ENCODE data around the gene STIM1. TPM values are rescaled to one million over a fixed set of nuclear protein-coding genes. Genes with fewer than 3 reads are reported as not detected.

STIM1 gene
- total RNA-seq = 51.0 TPM in 2 replicates

DNA sequence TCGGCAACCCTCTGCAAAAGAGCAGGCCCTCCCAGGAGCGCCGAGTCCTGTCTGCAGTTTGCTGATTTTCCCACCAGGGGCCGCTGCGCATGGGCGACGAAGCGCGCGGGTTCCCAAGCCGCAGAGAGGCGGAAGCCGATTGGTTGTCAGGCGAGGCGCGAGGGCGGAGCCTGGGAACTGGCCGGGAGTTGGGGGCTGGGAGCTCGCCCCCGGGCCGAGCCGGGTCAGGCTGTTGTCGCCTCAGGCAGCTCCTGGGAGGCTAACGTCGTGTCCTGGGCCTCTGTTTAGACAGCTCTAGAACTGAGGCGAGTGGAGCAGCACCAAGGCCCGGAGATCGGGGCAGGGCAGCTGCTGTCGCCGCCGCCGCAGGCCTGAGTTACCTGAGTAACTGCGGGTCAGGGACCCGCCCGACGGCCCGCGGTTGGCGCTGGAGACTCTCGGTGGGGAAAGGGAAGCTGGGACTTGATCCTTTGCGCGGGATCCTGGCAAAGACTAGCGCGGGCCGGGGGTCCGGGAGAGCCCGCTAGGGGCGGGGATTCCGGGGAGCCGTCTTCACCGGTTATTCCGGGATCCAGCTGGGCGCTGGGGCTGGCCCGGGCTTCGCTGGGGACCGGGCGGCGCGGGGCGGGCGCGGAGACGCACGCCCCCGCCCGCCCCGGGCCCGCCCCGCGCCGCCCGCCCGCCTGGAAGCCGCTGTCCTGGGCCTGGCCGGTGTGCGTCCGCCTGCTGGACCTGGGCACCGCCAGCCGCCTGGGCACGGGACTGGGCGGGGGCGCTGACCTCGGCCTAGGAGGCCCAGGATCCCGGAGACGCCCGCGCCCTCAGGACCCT lies at the start of gene STIM1:
Gene STIM1, plus strand, starts transcription at position 688 of the 831 bp plus-strand sequence. CDS start 607 bp downstream, outside the sequence.

DNA sequence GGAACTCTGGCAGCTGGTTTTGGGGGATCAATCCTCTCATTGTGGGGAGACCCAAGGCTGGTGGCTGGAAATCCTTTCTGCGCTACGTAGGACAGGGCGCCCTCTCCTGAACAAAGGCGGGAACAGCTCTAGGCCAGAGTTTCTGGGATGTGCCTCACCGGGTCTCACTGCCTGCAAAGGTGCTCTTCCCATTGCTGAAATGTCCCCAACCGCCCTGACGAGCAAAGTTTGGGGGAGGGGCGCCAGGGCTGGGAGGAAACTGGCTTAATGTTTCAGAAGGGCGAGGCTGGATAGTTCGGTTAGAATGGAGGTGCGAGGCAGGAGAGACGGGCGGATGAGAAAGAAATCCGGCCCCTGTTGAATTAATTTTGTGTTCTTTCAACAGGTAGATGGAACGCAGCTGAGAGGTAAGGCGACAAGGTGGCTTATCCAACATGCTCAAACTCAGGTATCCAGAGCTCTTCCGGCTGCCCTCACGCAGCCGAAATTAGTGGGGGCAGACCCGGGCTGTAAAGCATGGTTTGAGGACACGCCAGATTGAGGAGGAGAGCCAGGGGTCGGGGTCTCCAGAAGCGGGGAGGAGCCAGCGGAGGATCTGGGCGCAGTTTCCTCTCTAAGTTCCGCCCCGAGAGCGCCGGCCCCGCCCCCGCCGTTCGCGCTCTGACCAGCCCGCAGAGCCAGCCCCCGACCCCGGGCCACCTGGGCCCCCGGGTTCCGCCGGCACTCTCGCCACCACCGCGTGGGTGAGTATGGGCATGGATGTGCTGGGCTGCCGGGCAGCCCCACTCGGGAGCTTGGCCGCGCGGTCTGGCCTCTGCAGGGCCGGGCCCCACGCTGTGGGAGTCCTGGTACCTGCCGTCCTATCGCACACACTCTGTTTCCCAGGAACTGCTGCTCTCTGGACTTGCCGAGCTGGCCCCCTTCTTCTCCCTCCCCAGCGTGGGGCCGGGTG lies 47.3 kb upstream of the STIM1 start, which contains the start of gene PGAP2:
Gene PGAP2, plus strand, starts transcription at position 652 of the 952 bp plus-strand sequence. CDS start 2,700 bp downstream, outside the sequence.

DNA sequence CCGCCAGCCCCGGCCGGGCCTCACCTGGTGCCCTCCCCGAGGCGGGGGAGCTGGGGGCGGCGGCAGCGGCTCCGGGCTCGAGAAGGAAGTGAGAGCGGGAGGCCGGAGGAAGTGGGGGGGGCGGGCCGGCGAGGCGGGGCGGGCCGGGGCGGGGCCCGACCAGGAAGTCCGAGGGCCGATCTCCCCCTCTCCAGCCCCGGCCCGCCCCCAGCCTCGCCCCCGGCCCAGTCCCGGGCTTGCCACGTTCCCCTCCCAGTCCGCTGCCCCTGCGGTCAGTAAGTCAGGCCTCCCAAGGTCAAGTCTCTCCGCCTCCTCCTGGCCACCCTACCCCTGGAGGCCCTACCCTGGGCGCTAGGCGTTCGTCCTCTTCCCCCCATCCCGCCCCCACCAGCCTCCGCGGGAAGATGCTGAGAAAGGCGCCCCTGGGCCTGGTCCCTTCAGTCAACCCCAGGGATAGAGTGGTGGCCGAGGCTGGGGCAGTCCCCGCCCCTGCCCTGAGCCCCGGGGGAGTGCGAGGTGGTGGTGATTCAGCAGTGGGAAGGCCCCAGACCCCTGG lies 14.5 kb upstream of the STIM1 start, which contains the start of gene RHOG:
Gene RHOG, minus strand, starts transcription at position 90 of the 556 bp plus-strand sequence. CDS start 12,821 bp downstream, outside the sequence.

DNA sequence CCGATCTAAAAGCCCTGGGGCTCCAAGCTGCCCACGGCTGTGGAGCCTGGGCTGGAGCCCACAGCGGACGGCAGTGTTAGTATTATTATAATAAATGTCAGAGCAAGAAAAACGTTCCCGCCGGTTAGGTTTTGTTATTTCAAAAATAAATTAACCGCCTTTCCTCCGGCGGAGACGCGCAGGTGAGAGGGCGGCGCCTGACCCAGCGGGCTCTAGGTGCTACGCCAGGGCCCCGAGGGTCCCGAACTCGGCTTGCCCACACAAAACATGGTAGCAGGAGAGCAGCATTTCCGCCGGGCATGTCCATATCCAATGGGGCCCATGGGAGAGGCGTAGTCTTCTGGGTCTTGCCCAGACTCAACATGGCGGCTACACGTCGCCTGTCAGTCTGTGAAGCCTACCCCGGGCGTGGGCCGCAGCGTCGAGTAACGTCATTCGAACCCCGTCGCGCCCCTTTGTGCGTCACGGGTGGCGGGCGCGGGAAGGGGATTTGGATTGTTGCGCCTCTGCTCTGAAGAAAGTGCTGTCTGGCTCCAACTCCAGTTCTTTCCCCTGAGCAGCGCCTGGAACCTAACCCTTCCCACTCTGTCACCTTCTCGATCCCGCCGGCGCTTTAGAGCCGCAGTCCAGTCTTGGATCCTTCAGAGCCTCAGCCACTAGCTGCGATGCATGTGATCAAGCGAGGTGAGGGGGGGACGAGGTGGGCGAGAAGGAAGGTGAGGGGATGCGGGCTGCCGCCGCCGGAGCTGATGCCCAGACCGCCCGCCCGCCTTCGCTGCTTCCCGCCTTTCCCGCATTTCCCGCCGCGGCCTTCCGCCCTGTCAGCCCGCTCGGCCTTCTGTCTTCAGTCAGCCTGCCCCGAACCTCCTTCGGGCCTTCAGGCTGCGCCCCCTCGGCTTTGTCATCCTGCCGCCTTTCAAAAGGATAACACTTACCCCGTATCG lies 239.2 kb downstream of the STIM1 start, which contains the start of gene RRM1:
Gene RRM1, plus strand, starts transcription at position 452 of the 944 bp plus-strand sequence. Its CDS starts 214 bp downstream, at position 666.

Other genes with a start within 250 kb of the STIM1 start
- gene ART5, start 213.7 kb upstream of the STIM1 start, total RNA-seq = not detected in 2 replicates
- not detected in 2 replicates for gene ART1, start 210.5 kb upstream of the STIM1 start, total RNA-seq
- 0.31 and 0.66 TPM in 2 replicates for gene CHRNA10, start 184.3 kb upstream of the STIM1 start, total RNA-seq
- gene NUP98, start 58.1 kb upstream of the STIM1 start, total RNA-seq = 74.3 and 104 TPM in 2 replicates
- gene PGAP2, start 47.1 kb upstream of the STIM1 start, total RNA-seq = 11.1 and 13.0 TPM in 2 replicates
- gene RHOG, start 14.7 kb upstream of the STIM1 start, total RNA-seq = 9.0 and 9.9 TPM in 2 replicates
- gene RRM1, start 239.1 kb downstream of the STIM1 start, total RNA-seq = 98.8 and 116 TPM in 2 replicates

Measured in aortic smooth muscle cell (primary cell).